Inferior parietal cortex (tissue), 1 donor: ENCODE measurements around the gene NAGLU.
"Not testable (repeated sequence)": the region's sequence is repeated elsewhere in the genome, so short reads cannot be mapped to it uniquely, and the experiment has no call there.

Source experiments
- DNase-seq: peaks from one replicate; pipeline ENCODE4 v3.0.0-alpha.2; 2016; ENCODE audit errors: extremely low spot score

The NAGLU gene

DNA sequence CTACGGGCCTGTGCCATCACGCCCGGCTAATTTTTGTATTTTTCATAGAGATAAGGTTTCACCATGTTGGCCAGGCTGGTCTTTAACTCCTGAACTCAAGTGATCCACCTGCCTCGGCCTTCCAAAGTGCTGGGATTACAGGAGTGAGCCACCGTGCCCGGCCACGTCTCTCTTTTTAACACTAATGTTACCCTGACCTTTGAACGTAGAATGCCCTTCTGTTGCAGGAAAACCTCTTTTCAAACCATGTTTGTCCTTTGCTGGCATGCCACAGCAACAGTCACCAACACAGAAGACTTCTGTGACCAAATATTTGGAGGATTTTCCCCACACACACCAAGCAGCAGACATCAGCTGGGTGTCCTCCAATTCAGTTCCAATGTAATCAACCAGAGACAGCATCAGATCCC lies 8.8 kb downstream of the NAGLU start:
- DNase-seq, result no peak

DNA sequence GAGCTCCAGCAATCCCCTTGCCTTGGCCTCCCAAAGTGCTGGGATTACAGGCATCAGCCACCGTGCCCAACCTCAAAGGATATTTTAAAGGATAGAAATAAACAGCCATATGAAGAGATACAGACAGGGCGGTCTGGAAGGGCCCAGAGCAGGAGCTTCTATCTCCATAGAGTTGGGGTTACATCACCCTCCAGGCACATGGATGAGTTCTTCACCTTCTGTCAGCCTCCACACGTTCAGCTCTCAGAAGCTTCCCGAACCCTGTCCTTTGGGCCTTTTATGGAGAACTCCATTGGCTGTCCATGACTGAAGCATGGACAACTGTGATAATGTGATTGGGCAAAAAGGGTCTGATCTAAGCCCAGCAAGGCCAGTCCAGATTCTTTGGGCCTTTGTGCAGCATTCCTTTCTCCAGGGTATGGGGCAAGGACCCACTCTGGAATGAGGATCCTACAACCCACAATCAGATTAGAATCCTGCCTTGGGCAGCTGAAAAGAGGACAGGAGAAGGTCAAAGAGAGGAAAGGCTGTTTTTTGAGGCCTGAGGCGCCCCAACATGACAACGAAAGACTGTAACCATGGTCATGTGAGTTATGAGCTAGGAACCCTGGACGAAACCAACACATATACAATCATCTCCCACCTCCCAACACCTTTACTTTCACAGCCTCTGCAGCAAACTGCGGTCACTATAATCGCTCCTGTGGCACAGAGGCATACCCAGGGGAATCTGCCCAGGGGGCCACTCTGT lies 9.9 kb downstream of the NAGLU start:
- not testable (repeated sequence) for DNase-seq

DNA sequence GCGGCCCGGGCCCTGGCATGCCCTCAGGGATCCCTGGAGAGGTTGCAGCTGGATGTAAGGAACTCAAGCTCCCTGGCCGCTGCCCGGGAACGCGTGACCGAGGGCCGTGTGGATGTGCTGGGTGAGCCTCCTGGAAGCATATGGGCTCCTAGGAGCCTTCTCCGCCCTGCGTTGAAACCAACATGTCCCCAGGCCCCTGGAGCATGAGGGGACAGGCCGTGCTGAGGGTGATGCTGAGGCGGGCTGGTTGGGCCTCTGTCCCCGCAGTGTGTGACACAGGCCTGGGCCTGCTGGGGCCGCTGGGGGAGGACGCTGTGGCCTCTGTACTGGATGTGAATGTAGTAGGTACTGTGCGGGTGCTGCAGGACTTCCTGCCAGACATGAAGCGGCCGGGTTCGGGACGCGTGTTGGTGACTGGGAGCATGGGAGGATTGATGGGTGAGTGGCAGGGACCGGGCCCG lies 11.0 kb downstream of the NAGLU start:
- no peak for DNase-seq

DNA sequence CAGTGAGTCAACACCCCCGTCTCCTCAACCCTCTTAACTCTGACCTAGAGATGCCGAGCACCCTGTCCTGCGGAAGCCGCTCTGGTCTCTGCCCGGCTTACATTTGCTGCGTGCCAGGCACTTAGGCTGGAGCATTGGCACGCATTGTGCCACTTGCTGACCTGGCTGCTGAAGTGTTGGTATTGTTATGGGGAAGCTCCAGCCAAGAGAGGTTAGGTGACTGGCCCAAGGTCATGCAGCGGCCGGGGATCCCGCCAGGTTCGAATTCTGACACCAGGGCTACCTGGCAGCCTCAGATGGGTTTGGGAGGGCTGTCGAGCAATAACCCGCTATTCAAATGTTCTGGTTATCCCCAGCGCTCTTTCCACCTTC lies 11.6 kb downstream of the NAGLU start:
- no peak for DNase-seq

DNA sequence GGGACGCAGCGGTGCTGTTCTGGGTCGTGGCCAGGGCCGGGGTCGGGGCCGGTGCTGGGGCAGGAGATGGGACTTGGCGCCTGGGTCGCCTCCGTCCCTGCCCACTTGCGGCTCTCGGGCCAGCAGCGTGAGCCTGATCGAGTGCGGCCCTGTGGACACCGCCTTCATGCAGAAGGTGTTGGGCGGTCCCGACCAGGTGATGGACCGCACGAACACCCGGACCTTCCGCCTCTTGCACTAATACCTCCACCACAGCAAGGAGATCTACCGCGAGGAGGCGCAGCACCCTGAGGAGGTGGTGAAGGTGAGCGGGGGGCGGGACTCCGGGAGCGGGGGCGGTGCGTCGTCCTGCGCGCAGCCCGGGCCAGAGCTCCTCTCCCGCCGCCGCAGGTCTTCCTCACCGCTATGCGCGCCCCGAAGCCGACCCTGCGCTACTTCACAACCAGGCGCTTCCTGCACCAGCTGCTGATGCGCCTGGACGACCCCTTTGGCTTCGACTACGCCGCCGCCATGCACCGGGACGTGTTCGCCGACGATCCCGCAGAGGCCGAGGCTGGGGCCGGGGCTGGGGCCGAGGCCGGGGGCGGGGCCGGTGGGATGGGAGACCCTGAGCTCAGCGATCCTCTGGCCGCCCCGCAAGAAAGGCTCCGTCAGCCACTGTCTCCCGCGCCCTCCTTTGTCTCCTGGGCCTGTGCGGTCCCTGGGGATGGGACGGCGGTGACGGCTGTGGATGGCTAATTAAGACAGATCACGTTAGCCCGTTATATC lies 12.2 kb downstream of the NAGLU start:
- DNase-seq, result no peak

DNA sequence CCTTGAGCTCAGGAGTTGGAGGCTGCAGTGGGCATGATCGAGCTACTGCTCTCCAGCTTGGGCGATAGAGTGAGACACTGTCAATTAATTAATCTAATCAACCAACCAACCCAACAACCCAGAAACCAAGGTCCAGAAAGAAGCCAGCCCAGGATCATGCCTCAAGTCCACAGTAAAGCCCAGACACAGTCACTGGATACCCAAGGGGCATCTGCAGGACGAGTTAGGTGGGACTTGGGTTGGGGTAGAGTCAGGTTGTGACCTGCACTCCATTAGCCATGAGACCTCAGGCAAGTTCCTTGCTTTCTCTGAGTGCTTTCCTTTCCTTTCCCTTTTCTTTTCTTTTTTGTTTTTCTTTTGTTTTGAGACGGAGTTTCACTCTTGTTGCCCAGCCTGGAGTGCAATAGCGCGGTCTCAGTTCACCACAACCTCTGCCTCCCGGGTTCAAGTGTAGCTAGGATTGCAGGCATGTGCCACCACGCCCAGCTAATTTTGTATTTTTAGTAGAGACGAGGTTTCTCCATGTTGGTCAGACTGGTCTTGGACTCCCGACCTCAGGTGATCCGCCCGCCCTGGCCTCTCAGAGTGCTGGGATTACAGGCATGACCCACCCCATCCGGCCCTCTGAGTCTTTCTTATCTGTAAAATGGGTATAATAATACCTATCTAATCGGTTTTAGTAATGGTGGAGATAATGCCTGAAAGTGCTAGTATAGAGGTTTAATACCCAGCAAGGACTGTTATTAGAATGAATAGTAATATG lies 13.1 kb downstream of the NAGLU start:
- DNase-seq, result no peak

DNA sequence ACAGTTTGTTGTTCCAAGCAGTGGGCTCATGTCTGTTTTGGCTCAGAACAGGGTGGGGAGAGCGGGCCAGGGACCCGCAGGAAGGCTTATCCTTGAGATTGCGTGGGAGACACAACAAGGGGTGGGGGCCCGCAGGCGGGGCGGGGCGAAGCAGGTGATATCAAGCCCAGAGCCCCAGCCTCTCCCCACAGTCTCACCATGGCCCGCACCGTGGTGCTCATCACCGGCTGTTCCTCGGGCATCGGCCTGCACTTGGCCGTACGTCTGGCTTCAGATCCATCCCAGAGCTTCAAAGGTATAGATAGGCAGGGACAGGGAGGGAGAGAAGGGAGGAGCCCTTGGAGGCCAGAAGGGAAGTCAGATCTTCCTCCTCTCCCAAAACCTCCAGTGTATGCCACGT lies 16.7 kb downstream of the NAGLU start, which contains the start of gene HSD17B1:
HSD17B1 (plus strand) TSS at position 188 of the 400 bp plus-strand sequence; CDS start at position 199, 11 bp downstream.
- not testable (repeated sequence) for DNase-seq

DNA sequence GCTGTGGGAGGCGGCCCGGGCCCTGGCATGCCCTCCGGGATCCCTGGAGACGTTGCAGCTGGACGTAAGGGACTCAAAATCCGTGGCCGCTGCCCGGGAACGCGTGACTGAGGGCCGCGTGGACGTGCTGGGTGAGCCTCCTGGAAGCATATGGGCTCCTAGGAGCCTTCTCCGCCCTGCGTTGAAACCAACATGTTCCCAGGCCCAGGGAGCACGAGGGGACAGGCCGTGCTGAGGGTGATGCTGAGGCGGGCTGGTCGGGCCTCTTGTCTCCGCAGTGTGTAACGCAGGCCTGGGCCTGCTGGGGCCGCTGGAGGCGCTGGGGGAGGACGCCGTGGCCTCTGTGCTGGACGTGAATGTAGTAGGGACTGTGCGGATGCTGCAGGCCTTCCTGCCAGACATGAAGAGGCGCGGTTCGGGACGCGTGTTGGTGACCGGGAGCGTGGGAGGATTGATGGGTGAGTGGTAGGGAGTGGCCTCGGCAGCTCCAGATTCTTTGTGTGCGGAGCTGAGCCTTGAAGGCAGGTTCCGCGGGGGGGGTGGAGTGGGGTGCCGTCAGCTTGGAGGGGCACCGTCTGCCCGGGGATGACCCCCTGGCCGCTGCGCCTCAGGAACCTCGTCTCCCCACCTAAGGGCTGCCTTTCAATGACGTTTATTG lies 17.2 kb downstream of the NAGLU start:
- DNase-seq, result no peak

DNA sequence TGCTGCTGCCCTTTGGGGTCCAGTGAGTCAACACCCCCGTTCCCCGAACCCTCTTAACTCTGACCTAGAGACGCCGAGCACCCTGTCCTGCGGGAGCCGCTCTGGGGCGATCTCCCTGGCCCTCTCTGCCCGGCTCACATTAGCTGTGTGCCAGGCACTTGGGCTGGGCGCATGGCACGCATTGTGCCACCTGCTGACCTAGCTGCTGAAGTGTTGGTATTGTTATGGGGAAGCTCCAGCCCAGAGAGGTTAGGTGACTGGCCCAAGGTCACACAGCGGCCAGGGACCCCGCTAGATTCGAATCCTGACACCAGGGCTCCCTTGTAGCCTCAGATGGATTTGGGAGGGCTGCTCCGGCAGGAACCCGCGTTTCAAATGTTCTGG lies 17.8 kb downstream of the NAGLU start:
- DNase-seq, result no peak

DNA sequence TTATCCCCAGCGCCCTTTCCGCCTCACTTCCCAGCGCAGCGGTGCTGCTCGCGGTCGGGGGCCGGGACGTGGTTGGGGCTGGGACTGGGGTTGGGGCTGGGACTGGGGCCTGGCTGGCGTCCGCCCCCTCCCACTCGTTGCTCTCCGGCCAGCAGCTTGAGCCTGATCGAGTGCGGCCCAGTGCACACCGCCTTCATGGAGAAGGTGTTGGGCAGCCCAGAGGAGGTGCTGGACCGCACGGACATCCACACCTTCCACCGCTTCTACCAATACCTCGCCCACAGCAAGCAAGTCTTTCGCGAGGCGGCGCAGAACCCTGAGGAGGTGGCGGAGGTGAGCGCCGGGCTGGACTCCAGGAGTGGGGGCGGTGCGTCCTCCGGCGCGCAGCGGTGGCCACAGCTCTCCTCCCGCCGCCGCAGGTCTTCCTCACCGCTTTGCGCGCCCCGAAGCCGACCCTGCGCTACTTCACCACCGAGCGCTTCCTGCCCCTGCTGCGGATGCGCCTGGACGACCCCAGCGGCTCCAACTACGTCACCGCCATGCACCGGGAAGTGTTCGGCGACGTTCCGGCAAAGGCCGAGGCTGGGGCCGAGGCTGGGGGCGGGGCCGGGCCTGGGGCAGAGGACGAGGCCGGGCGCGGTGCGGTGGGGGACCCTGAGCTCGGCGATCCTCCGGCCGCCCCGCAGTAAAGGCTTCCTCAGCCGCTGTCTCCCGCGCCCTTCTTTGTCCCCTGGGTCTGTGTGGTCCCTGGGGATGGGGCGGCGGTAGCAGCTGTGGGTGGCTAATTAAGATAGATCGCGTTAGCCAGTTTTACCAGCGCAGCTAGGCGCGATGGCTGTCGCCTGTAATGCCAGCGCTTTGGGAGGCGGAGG lies 18.4 kb downstream of the NAGLU start:
- DNase-seq, result peak; percentile 81

DNA sequence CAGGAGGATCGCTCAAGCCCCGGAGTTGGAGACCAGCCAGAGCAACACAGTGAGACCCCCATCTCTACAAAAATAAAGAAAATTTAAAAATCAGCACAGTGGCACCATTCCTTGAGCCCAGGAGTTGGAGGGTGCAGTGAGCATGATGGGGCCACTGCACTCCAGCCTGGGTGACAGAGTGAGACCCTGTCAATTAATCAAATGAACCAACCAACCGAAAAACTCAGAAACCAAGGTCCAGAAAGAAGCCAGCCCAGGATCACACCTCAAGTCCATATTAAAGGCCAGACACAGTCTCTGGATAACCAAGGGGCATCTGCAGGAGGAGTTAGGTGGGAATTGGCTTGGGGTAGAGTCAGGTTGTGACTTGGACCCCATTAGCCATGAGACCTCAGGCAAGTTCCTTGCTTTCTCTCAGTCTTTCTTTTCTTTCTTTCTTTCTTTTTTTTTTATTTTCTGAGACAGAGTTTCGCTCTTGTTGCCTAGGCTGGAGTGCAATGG lies 19.1 kb downstream of the NAGLU start:
- no peak for DNase-seq

DNA sequence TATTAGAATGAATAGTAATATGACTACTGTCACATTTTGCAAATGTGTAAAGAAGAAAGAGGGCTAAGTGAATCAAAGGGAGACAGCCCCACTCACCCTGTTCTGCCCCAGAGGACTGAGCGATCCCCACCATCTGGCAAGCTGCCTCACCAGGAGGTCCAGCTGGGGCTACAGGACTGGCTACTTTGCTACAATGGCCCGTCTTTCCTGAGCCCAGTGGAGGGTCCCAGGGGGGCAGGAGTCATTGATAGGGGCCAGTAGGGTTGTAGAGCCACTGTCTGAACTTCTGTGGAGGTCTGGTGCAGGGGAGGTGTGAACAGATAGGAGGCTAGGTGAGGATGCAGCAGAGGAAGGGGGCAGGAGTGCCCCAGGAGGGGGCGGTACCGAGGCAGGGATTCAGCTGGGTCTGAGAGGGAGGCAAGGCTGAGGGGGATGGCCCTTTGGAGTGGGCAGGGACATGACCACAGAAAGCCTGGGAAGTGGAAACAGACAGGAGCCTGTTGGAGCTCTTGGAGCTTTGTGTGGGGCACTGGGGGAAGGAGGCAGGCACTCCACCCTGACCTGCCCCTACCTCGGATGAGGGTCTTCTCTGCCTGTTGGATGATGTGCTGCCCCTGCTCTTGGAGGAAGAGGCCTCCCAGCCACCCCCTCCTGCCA lies 20.0 kb downstream of the NAGLU start:
- not testable (repeated sequence) for DNase-seq

DNA sequence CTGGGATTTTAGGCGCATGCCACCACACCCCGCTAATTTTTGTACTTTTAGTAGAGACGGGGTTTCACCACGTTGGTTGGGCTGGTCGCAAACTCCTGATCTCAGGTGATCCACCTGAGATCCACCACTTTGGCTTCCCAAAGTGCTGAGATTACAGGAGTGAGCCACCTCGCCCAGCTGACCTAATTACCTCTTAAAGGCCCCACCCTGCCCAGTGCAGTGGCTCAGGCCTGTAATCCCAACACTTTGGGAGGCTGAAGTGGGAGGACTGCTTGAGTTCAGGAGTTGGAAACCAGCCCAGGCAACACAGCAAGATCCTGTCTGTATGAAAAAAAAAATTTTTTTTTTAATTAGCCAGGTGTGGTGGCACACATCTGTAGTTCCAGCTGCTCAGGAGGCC lies 23.0 kb downstream of the NAGLU start:
- DNase-seq, result no peak

DNA sequence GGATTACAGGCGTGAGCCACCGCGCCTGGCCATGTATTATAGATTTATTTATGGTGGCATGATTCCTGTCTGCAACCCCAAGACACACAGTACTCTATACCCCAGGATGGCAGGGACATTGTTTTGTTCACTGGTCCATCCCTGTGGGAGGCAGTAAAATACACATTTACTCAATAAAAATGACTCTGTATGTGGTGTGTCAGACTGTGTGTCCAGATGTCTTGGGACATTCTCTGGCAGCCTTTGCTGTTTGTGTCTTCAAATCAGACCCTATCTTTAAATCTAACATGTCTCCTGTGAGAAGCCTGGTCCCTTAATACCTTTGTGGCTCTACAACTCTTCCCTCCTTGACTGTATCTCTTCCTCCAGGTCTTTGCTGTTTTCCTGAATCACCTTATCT lies 24.2 kb downstream of the NAGLU start:
- no peak for DNase-seq

DNA sequence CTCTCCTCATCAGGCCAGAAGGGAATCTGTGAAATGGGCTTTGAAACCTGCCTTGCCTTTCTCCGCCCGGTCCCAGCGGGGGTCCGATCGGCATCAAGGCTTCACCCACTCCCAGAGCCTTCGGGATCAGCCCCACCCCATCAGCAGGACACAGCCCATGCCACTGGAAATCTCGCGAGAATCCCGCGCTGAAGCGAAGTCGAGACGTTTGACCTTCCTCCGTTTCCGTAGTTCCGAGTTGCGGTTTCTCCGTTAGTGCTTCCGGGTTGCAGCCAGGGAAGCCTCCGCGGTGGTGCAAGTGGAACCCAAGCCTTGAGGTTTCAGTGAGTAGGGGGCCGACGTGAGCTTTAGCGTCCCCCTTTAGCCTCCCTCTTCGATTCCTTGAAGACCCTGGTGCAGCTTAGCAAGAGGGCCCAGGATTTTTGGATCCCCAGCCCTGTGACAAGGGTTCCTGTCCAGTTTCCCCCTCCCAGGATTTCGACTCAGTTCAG lies 25.9 kb downstream of the NAGLU start, which contains the start of gene COASY:
COASY (plus strand) TSS at position 252 of the 491 bp plus-strand sequence. CDS start 475 bp downstream, outside the sequence.
- DNase-seq, result peak; percentile 99

DNA sequence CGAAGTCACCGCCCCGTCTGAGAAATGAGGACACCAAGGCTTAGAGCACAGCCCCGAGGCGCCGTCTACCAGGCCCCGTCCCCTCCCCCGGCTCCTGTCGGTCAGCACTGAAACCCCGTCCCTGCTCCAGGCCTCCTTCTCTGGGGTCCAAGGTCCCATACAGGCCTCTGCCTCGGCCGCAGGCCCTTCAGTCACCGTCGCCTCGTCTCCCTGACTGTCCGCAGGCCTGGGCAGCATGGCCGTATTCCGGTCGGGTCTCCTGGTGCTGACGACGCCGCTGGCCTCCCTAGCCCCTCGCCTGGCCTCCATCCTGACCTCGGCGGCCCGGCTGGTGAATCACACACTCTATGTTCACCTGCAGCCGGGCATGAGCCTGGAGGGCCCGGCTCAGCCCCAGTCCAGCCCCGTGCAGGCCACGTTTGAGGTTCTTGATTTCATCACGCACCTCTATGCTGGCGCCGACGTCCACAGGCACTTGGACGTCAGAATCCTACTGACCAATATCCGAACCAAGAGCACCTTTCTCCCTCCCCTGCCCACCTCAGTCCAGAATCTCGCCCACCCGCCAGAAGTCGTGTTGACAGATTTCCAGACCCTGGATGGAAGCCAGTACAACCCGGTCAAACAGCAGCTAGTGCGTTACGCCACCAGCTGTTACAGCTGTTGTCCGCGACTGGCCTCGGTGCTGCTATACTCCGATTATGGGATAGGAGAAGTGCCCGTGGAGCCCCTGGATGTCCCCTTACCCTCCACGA lies 26.5 kb downstream of the NAGLU start:
- DNase-seq, result no peak

DNA sequence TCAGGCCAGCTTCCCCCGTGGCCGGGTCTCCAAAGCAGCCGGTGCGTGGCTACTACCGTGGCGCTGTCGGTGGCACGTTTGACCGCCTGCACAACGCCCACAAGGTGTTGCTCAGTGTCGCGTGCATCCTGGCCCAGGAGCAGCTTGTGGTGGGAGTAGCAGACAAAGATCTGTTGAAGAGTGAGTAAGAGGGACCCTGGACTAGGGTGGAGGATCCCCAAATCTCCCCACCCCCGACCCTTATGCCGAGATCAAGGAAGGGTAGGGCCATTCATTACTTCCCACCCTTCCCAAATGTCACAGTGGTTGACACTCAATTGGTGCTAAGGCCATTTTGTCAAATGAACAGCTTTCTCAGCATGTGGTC lies 27.1 kb downstream of the NAGLU start:
- no peak for DNase-seq

DNA sequence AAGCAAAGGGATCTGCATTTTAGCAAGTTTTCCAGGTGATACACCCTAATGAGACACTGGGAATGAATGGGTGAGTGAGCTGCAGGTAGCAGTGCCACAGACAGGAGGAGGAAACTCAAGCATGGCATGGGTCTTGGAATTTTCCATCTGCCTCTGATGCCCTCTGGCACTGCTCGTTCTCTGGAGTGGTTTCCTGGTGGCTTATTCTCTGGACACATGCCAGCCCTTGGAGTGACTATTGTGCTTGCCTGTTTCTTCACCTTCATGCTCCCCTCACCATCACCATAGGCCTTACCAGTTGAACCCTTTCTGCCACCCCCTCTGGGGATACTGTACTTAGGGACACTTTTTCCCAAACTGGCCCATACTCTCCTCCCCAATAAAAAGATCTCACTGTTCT lies 27.5 kb downstream of the NAGLU start:
- no peak for DNase-seq

DNA sequence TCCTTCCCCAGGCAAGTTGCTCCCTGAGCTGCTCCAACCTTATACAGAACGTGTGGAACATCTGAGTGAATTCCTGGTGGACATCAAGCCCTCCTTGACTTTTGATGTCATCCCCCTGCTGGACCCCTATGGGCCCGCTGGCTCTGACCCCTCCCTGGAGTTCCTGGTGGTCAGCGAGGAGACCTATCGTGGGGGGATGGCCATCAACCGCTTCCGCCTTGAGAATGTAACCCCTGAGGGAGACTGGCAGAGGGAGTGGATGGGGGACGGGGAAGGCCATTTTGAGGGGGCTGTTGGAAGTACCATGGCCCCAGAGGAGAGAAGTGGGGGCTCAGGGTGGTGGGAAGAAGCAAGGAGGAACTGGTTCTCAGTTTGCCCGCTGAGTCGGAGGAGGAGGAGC lies 27.9 kb downstream of the NAGLU start:
- DNase-seq, result no peak
